ENCODE data around the gene OR1N2.
"Not testable (repeated sequence)": the region's sequence is repeated elsewhere in the genome, so short reads cannot be mapped to it uniquely, and the experiment has no call there.

Gene OR1N2

GRCh38 chr9:122552812-122553211 lies at the start of gene OR1N2:
OR1N2 (plus strand) TSS chr9:122553112; CDS start chr9:122553212, 100 bp downstream.
- no peak for DNase-seq (ENCODE audit: low read depth)

GRCh38 chr9:122506964-122507363 lies 45.9 kb upstream of the OR1N2 start:
- no peak for DNase-seq (ENCODE audit: low read depth)

- no peak for DNase-seq (ENCODE audit: low read depth)
Measured at GRCh38 chr9:122510502-122510901, 42.4 kb upstream of the OR1N2 start, which contains the start of gene OR1J2. OR1J2 (plus strand) TSS chr9:122510802; CDS start chr9:122510802, 0 bp downstream.

GRCh38 chr9:122518226-122518625 lies 34.7 kb upstream of the OR1N2 start:
- no peak for DNase-seq (ENCODE audit: low read depth)

- no peak for DNase-seq (ENCODE audit: low read depth)
Measured at GRCh38 chr9:122518841-122519240, 34.1 kb upstream of the OR1N2 start, which contains the start of gene OR1J4. OR1J4 (plus strand) TSS chr9:122519141; CDS start chr9:122519141, 0 bp downstream.

GRCh38 chr9:122519376-122519775 lies 33.5 kb upstream of the OR1N2 start:
- DNase-seq (ENCODE audit: low read depth) = no peak

- DNase-seq (ENCODE audit: low read depth) = no peak
Measured at GRCh38 chr9:122526602-122527001, 26.3 kb upstream of the OR1N2 start.

- no peak for DNase-seq (ENCODE audit: low read depth)
Measured at GRCh38 chr9:122527193-122527592, 25.7 kb upstream of the OR1N2 start, which contains the start of gene OR1N1. OR1N1 (minus strand) TSS chr9:122527293; CDS start chr9:122527293, 0 bp downstream.

GRCh38 chr9:122531157-122531556 lies 21.8 kb upstream of the OR1N2 start:
- not testable (repeated sequence) for DNase-seq (ENCODE audit: low read depth)

GRCh38 chr9:122536134-122536533 lies 16.8 kb upstream of the OR1N2 start:
- no peak for DNase-seq (ENCODE audit: low read depth)

- not testable (repeated sequence) for DNase-seq (ENCODE audit: low read depth)
Measured at GRCh38 chr9:122537066-122537465, 15.8 kb upstream of the OR1N2 start.

- no peak for DNase-seq (ENCODE audit: low read depth)
Measured at GRCh38 chr9:122538757-122539156, 14.2 kb upstream of the OR1N2 start.

- no peak for DNase-seq (ENCODE audit: low read depth)
Measured at GRCh38 chr9:122546196-122546595, 6.7 kb upstream of the OR1N2 start.

- DNase-seq (ENCODE audit: low read depth) = no peak
Measured at GRCh38 chr9:122551371-122551770, 1.5 kb upstream of the OR1N2 start.

- DNase-seq (ENCODE audit: low read depth) = no peak
Measured at GRCh38 chr9:122561446-122561845, 8.5 kb downstream of the OR1N2 start.

- no peak for DNase-seq (ENCODE audit: low read depth)
Measured at GRCh38 chr9:122562134-122562760, 9.3 kb downstream of the OR1N2 start.

- DNase-seq (ENCODE audit: low read depth) = no peak
Measured at GRCh38 chr9:122567901-122568300, 15.0 kb downstream of the OR1N2 start.

- DNase-seq (ENCODE audit: low read depth) = no peak
Measured at GRCh38 chr9:122572456-122572855, 19.5 kb downstream of the OR1N2 start.

- DNase-seq (ENCODE audit: low read depth) = peak; percentile 37
Measured at GRCh38 chr9:122579874-122580273, 27.0 kb downstream of the OR1N2 start.

GRCh38 chr9:122580360-122580759 lies 27.4 kb downstream of the OR1N2 start:
- DNase-seq (ENCODE audit: low read depth) = no peak

GRCh38 chr9:122583284-122583683 lies 30.4 kb downstream of the OR1N2 start, which contains the start of gene OR1L8:
OR1L8 (minus strand) TSS chr9:122583384; CDS start chr9:122568477, 14,907 bp downstream.
- DNase-seq (ENCODE audit: low read depth) = not testable (repeated sequence)
